Endothelial cell of umbilical vein (primary cell): ENCODE results near the gene UGT2B7. TPM values are rescaled to one million over a fixed set of nuclear protein-coding genes. Genes with fewer than 3 reads are reported as not detected.

Experiments
- BruUV-seq: library from RNA; stranded (reverse); fragments of 400-500 nt; replicated peaks from 2 replicates; lab custom pipeline; 2021; lab: Mats Ljungman, UMichigan
- CTCF ChIA-PET: fragments of 300-600, 350-600 bp; sonication (Branson Sonifier 250); formaldehyde crosslinking; loops from one replicate; lab custom pipeline; 2021; ENCODE audit warnings: antibody characterized with exemption, inconsistent platforms; lab: Charles Lee
- POLR2A ChIA-PET: fragments of 300-600, 350-600 bp; sonication (Branson Sonifier 250); formaldehyde crosslinking; loops from one replicate; lab custom pipeline; 2021; ENCODE audit warnings: antibody characterized with exemption, inconsistent platforms; lab: Charles Lee
- DNase-seq: peaks from one replicate; pipeline ENCODE4 v3.0.0-alpha.2; 2011; ENCODE audit warnings: low read depth, low spot score
- FAIRE-seq: peaks from 2 replicates; lab custom pipeline; 2011; peaks lifted over from hg19 to GRCh38; lab: Jason Lieb, UNC
- H2AFZ ChIP-seq: 2 replicates; pipeline ENCODE4 v1.6.0; 2012; ENCODE audit warnings: low read depth, low read length, control low read depth, inconsistent platforms
- H3K27ac ChIP-seq: 2 replicates; pipeline ENCODE4 v1.5.1; 2011; ENCODE audit warnings: low read depth, mild to moderate bottlenecking, control low read depth, low read length, moderate library complexity; ENCODE audit not compliant: insufficient read depth
- H3K27me3 ChIP-seq, 2 experiments: 2 replicates each; pipeline versions ENCODE4 v1.6.0 to v1.6.1; 2011; ENCODE audit warnings: low read length in 2 of 2, mixed read lengths in 1 of 2; ENCODE audit not compliant: control insufficient read depth in 2 of 2, insufficient read depth in 2 of 2
- H3K36me3 ChIP-seq, 2 experiments: 2 replicates in 1 of 2; 3 replicates in 1 of 2; pipeline ENCODE4 v1.5.1; 2011; ENCODE audit warnings: low read length in 2 of 2, mild to moderate bottlenecking in 1 of 2, moderate library complexity in 1 of 2; ENCODE audit not compliant: control insufficient read depth in 2 of 2, insufficient read depth in 2 of 2; ENCODE audit errors: extremely low read depth in 1 of 2
- H3K4me1 ChIP-seq: 3 replicates; pipeline ENCODE4 v1.5.1; 2011; ENCODE audit warnings: mild to moderate bottlenecking, low read length; ENCODE audit not compliant: control insufficient read depth, insufficient read depth; ENCODE audit errors: extremely low read depth
- H3K4me2 ChIP-seq: 2 replicates; pipeline ENCODE4 v1.6.1; 2011; ENCODE audit warnings: low read length, control low read depth, mixed read lengths; ENCODE audit not compliant: insufficient read depth
- H3K4me3 ChIP-seq, 3 experiments: fragments of 200-600 bp in 1 of 3; sonication (generic), shearing (Covaris generic) in 1 of 3; replicated peaks in 1 of 3; 2 replicates each; pipeline ENCODE4 v1.5.1; 2011 to 2016; ENCODE audit warnings: control low read depth in 3 of 3, low read length in 3 of 3, mild to moderate bottlenecking in 2 of 3, inconsistent platforms in 1 of 3, low read depth in 1 of 3, moderate library complexity in 1 of 3; ENCODE audit not compliant: insufficient read depth in 1 of 3
- H3K79me2 ChIP-seq: 2 replicates; pipeline ENCODE4 v1.6.0; 2012; ENCODE audit warnings: low read length, inconsistent platforms; ENCODE audit not compliant: control insufficient read depth, insufficient read depth
- H3K9ac ChIP-seq: replicated peaks from 2 replicates; pipeline ENCODE3; 2011; ENCODE audit warnings: low read length, control low read depth; ENCODE audit not compliant: insufficient read depth; ENCODE audit errors: extremely low read depth
- H3K9me1 ChIP-seq: replicated peaks from 3 replicates; pipeline ENCODE4 v1.6.0; 2011; ENCODE audit warnings: mild to moderate bottlenecking, low read length; ENCODE audit not compliant: control insufficient read depth, insufficient read depth; ENCODE audit errors: extremely low read depth
- H3K9me3 ChIP-seq: replicated peaks from 2 replicates; pipeline ENCODE4 v1.5.1; 2012; ENCODE audit warnings: low read length, inconsistent platforms; ENCODE audit not compliant: control insufficient read depth, insufficient read depth
- H4K20me1 ChIP-seq: replicated peaks from 2 replicates; pipeline ENCODE3; 2011; ENCODE audit warnings: mild to moderate bottlenecking, low read length; ENCODE audit not compliant: control insufficient read depth, insufficient read depth; ENCODE audit errors: extremely low read depth
- EZH2 ChIP-seq: IDR thresholded peaks from 2 replicates; pipeline ENCODE4 v1.6.1; 2012; ENCODE audit warnings: borderline replicate concordance, low read depth, mild to moderate bottlenecking, moderate library complexity, low read length, inconsistent platforms; ENCODE audit not compliant: severe bottlenecking
- FOS ChIP-seq: IDR thresholded peaks from 2 replicates; pipeline ENCODE4 v1.6.1; 2011; ENCODE audit warnings: mild to moderate bottlenecking, low read length, moderate library complexity, borderline replicate concordance; ENCODE audit not compliant: insufficient read depth
- GATA2 ChIP-seq: IDR thresholded peaks from 2 replicates; pipeline ENCODE4 v1.7.0; 2011; ENCODE audit warnings: low read depth, mild to moderate bottlenecking, moderate library complexity, mixed read lengths, low read length; ENCODE audit not compliant: insufficient read length, insufficient read depth
- JUN ChIP-seq: IDR thresholded peaks from 2 replicates; pipeline ENCODE4 v1.6.1; 2011; ENCODE audit warnings: borderline replicate concordance, low read depth; ENCODE audit not compliant: insufficient read length, insufficient read depth
- MAX ChIP-seq: IDR thresholded peaks from 2 replicates; pipeline ENCODE4 v1.6.1; 2011; ENCODE audit not compliant: insufficient read depth, insufficient read length
- MYC ChIP-seq: IDR thresholded peaks from one replicate; pipeline ENCODE4 v1.6.1; 2011; ENCODE audit warnings: mild to moderate bottlenecking, low read depth, low read length
- POLR2A ChIP-seq: IDR thresholded peaks from 2 replicates; pipeline ENCODE4 v1.6.1; 2012; ENCODE audit warnings: low read depth, mild to moderate bottlenecking, control low read depth, low read length
- POLR2AphosphoS5 ChIP-seq: IDR thresholded peaks from 2 replicates; pipeline ENCODE4 v1.6.1; 2012; ENCODE audit warnings: low read depth, mild to moderate bottlenecking, control low read depth, low read length, moderate library complexity; ENCODE audit not compliant: insufficient read depth
- dilution Hi-C: fragments of 300-500 bp; cut with MboI; formaldehyde crosslinking; loops from one replicate; pipeline ENCODE4 v1.15.0; 2019; ENCODE audit warnings: low sequenced_read_pairs; ENCODE audit not compliant: extremely low pct_ligation_motif_present
- intact Hi-C: fragments of 100-400 bp; cut with micrococcal nuclease; formaldehyde crosslinking; loops from one replicate; pipeline ENCODE4 v1.10.0; 2022
- polyA plus RNA-seq, 4 experiments: library from polyadenylated mRNA; depleted of rRNA in 3 of 4; stranded (reverse) in 3 of 4; unstranded in 1 of 4; fragments of >200 nt; gene quantifications; 2 replicates each; pipeline versions ENCODE4 v1.2.1 to v1.2.3, GENCODE V29; 2011 to 2012; ENCODE audit warnings: missing spikeins in 1 of 4
- total RNA-seq: library from RNA; stranded (reverse); gene quantifications from 2 replicates; pipeline ENCODE4 v1.2.3, GENCODE V29; 2021
- TF ChIP-seq, protein P1 (sequence below), 2 donors: IDR thresholded peaks; 1 replicate in 1 of 2; 2 replicates in 1 of 2; pipeline ENCODE4 v1.5.1; 2011; ENCODE audit warnings: low read length in 2 of 2, mild to moderate bottlenecking in 2 of 2, moderate library complexity in 2 of 2, control low read depth in 1 of 2, inconsistent platforms in 1 of 2, low read depth in 1 of 2; ENCODE audit not compliant: insufficient read depth in 1 of 2; ENCODE audit errors: extremely low read depth in 1 of 2

The UGT2B7 gene
- total and polyA plus RNA-seq, 2 donors (not counting 3 experiments of a cell fraction or from before 2014, with no cell fraction given): not detected

- dilution Hi-C loops: no loop called here
- intact Hi-C loops: no loop called here
- POLR2A ChIA-PET: no interaction called here
Observed at GRCh38 chr4:69070590-69070989, 25.7 kb upstream of the UGT2B7 start.

More at GRCh38 chr4:69070590-69070989, 25.7 kb upstream of the UGT2B7 start:
- Histone ChIP-seq H2AFZ (no peak overlapping the region), H3K9me1 (no peaks in the 10 kb centered on the region), H3K4me1 (no peaks in the 10 kb centered on the region), H3K36me3 (no peaks in the 10 kb centered on the region), H4K20me1 (no peaks in the 10 kb centered on the region), H3K27me3 (no peaks in the 10 kb centered on the region), H3K9ac (no peak overlapping the region), H3K27ac (no peak overlapping the region), H3K4me3 (no peak overlapping the region), H3K9me3 (no peaks in the 10 kb centered on the region), H3K79me2 (no peaks in the 10 kb centered on the region), H3K4me2 (no peak overlapping the region)
- BruUV-seq: no TSS peak
- TF ChIP-seq MAX (no peak), POLR2A (no peak), GATA2 (no peak), POLR2AphosphoS5 (no peak), FOS (no peak), EZH2 (no peak), JUN (no peak), MYC (no peak)
- TF ChIP-seq, protein P1, sequence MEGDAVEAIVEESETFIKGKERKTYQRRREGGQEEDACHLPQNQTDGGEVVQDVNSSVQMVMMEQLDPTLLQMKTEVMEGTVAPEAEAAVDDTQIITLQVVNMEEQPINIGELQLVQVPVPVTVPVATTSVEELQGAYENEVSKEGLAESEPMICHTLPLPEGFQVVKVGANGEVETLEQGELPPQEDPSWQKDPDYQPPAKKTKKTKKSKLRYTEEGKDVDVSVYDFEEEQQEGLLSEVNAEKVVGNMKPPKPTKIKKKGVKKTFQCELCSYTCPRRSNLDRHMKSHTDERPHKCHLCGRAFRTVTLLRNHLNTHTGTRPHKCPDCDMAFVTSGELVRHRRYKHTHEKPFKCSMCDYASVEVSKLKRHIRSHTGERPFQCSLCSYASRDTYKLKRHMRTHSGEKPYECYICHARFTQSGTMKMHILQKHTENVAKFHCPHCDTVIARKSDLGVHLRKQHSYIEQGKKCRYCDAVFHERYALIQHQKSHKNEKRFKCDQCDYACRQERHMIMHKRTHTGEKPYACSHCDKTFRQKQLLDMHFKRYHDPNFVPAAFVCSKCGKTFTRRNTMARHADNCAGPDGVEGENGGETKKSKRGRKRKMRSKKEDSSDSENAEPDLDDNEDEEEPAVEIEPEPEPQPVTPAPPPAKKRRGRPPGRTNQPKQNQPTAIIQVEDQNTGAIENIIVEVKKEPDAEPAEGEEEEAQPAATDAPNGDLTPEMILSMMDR (IDR thresholded peaks at IDR 0.05; ENCODE audit: extremely low read depth in 1 of 2, insufficient read depth in 1 of 2, low read depth in 1 of 2, low read length in 2 of 2): no peak
- CTCF ChIA-PET: no interaction called here
- DNase-seq: no peak
- no peak for FAIRE-seq
